ENCODE data around the gene NOL4L. TPM values are rescaled to one million over a fixed set of nuclear protein-coding genes. Genes with fewer than 3 reads are reported as not detected.

NOL4L gene
- total RNA-seq, 4 donors from 2014 or later, result 45.6 to 105 (median 85.9) TPM

DNA sequence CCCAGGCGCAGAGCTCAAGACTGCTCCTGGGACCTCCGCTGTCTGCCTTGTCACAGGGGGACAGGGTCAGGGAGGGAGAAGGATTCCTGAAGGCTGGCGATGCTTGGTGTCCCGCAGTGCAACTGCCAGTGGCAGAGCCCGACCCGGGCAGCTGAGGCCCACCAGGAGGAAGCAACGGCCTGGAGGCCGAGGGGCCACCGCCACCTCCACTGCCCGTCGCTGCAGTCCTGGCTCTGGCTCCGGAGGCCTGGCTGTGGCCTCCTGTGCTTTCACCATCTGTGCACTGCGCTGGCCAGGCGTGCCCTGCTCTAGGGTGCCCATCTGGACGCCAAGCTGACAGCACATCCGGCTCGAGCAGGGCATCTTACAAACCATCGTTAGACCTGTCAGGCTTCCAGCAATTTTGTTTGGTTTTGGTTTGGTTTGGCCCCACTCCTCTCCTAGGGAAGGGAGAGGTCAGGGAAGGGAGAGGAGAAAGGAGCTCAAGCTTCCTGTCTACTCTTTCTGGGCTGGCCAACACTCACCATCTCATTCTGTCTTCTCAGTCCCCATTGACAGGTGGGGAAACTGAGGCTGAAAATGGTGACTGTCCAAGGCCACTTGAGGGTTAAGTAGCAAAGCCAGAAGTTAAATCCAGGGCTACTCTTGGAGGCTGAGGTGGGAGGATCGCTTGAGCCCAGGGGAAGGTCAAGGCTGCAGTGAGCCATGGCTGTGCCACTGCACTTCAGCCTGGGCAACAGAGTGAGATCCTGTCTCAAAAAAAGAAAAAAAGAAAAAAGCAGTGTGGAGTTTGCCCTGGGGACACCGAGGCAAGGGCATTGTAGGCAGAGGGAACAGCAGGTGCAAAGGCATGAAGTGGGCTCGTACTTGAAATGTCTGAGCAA is 37.7 kb upstream of the NOL4L start:
- H3K9me3 ChIP-seq, result no peaks in the 10 kb centered on the region
- intact Hi-C loops (cut with DNase I; ENCODE audit: low total_unique reads), result loop anchor here (10.0 kb wide), 1 partner anchor 1502 kb away; no protein-coding TSS in a partner anchor
- TF ChIP-seq POLR2AphosphoS5 (IDR thresholded peaks at IDR 0.05), result no peak
- TF ChIP-seq, protein P1, sequence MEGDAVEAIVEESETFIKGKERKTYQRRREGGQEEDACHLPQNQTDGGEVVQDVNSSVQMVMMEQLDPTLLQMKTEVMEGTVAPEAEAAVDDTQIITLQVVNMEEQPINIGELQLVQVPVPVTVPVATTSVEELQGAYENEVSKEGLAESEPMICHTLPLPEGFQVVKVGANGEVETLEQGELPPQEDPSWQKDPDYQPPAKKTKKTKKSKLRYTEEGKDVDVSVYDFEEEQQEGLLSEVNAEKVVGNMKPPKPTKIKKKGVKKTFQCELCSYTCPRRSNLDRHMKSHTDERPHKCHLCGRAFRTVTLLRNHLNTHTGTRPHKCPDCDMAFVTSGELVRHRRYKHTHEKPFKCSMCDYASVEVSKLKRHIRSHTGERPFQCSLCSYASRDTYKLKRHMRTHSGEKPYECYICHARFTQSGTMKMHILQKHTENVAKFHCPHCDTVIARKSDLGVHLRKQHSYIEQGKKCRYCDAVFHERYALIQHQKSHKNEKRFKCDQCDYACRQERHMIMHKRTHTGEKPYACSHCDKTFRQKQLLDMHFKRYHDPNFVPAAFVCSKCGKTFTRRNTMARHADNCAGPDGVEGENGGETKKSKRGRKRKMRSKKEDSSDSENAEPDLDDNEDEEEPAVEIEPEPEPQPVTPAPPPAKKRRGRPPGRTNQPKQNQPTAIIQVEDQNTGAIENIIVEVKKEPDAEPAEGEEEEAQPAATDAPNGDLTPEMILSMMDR (IDR thresholded peaks at IDR 0.05), result no peak
- no peak for TF ChIP-seq POLR2A (IDR thresholded peaks at IDR 0.05)
- TF ChIP-seq EP300 (IDR thresholded peaks at IDR 0.05; ENCODE audit: low read depth), result no peak
- no peaks in the 10 kb centered on the region for H3K36me3 ChIP-seq
- no peak overlapping the region for H3K27ac ChIP-seq
- H3K27me3 ChIP-seq, result peaks cover 20% of the 10 kb centered on the region
- DNase-seq, result no peak
- 60 to 77% methylated on average over 1 to 11 of the region's 21 CpGs for WGBS, 2 donors (ENCODE audit: low coverage in 1 of 2)
- in situ Hi-C loops (cut with MboI; ENCODE audit: low pct_ligation_motif_present in 1 of 4, low pct_unique_long_range_greater_than_20kb in 1 of 4, low sequenced_read_pairs in 3 of 4), result no loop called here
- no peak overlapping the region for H3K4me3 ChIP-seq
- peaks cover 8 to 12% (median 10%) of the 10 kb centered on the region in 4 donors for H3K4me1 ChIP-seq

DNA sequence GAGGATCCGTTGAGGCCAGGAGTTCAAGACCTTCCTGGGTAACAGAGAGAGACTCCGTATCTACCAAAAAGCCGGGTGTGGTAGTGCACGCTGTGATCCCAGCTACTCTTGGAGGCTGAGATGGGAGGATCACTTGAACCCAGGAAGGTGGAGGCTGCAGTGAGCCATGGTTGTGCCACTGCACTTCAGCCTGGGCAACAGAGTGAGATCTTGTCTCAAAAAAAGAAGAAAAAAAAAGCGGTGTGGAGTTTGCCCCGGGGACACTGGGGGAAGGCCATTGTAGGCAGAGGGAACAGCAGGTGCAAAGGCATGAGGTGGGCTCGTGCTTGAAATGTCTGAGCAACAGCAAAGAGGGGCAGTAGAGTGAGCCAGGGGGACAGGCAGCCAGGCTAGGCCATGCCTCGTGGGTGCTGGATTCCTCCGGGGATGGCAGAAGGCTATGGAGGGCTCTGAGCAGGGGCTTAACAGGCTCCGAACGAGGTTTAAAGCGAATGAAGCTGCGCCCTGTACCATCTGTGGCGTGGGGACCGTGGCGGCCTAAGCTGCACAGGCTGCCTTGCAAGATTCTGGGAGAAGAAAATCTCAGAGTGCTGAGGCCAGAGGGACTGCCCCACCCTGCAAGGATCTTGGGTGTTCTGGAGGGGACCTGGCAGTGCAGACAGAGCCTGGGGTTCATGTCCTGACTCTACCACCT is 36.9 kb upstream of the NOL4L start:
- in situ Hi-C loops (cut with MboI; ENCODE audit: low pct_ligation_motif_present in 1 of 4, low pct_unique_long_range_greater_than_20kb in 1 of 4, low sequenced_read_pairs in 3 of 4), result no loop called here
- intact Hi-C loops (cut with DNase I; ENCODE audit: low total_unique reads), result loop anchor here (10.0 kb wide), 1 partner anchor 1503 kb away; no protein-coding TSS in a partner anchor
- Histone ChIP-seq H3K27me3 (peaks cover 12% of the 10 kb centered on the region), H3K27ac (no peak overlapping the region), H3K4me3 (no peak overlapping the region), H3K9me3 (no peaks in the 10 kb centered on the region), H3K36me3 (no peaks in the 10 kb centered on the region), H3K4me1 (peaks cover 2 to 4% (median 2%) of the 10 kb centered on the region in 4 donors)
- TF ChIP-seq POLR2A (IDR thresholded peaks at IDR 0.05), result no peak
- TF ChIP-seq, protein P1 (IDR thresholded peaks at IDR 0.05), result no peak
- no peak for TF ChIP-seq POLR2AphosphoS5 (IDR thresholded peaks at IDR 0.05)
- TF ChIP-seq EP300 (IDR thresholded peaks at IDR 0.05; ENCODE audit: low read depth), result no peak
- 84 to 92% methylated on average over 9 to 16 of the region's 16 CpGs for whole genome bisulfite sequencing, 2 donors (ENCODE audit: low coverage in 1 of 2)
- no peak for DNase-seq

DNA sequence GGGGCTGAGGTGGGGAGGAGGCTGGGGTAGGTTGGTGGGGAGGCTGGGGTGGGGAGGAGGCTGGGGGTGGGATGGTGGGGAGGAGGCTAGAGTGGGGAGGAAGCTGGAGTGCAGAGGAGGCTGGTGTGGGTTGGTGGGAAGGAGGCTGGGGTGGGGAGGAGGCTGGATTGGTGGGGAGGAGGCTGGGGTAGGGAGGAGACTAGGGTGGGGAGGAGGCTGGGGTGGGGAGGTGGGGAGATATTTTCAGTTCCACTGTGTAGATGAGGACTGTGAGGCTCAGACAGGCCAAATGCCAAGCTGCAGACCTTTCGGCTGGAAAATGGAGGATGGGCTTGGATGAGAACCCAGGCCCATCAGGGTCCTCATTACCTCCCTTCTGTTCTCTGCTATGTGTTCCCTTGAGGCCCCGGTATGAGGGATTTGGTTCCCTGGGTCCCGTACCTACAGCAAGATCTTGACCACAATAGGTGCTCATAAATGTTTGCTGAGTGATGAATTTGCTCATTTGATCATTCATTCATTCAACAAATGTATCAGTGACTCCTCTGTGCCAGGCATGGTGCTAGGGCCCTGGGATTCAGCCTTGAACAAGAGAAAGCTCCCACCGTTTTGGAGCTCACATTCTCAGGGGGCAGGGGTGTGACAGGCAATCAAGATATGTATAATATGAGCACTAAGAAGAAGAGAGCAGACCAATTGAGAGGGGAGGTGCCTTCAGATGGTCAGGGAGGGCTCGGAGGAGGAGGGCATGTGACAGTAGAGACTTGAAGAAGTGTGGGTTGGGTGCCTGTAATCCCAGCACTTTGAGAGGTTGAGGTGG is 36.1 kb upstream of the NOL4L start:
- Histone ChIP-seq H3K9me3 (no peaks in the 10 kb centered on the region), H3K27ac (no peak overlapping the region), H3K4me3 (no peak overlapping the region), H3K4me1 (no peaks in the 10 kb centered on the region), H3K27me3 (peaks cover 4% of the 10 kb centered on the region), H3K36me3 (no peaks in the 10 kb centered on the region)
- no peak for TF ChIP-seq POLR2AphosphoS5 (IDR thresholded peaks at IDR 0.05)
- in situ Hi-C loops (cut with MboI; ENCODE audit: low pct_ligation_motif_present in 1 of 4, low pct_unique_long_range_greater_than_20kb in 1 of 4, low sequenced_read_pairs in 3 of 4), result no loop called here
- 58 to 67% methylated on average over 1 to 5 of the region's 5 CpGs for WGBS, 2 donors (ENCODE audit: low coverage in 1 of 2)
- DNase-seq, result no peak
- intact Hi-C loops (cut with DNase I; ENCODE audit: low total_unique reads), result loop anchor here (10.0 kb wide), 1 partner anchor 1504 kb away; no protein-coding TSS in a partner anchor

DNA sequence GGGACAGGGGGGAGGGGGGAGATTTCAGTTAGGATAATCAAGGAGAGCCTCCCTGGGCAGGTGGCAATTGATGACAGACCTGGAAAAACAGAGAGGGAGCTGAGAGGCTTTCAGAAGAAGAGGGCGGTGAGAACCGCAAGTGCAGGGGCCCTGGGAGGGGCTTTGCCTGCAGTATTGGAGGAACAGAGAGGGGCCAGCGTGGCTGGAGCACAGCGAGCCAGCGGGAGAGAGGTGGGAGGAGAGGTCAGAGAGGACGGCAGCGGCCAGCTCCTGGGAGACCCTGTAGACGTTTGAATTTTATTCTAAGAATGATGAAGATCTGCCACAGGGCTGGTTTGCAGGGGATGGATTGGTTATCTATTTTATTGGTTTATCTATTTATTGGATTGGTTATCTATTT is 34.5 kb upstream of the NOL4L start:
- Histone ChIP-seq H3K4me3 (no peak overlapping the region), H3K27me3 (no peaks in the 10 kb centered on the region), H3K36me3 (no peaks in the 10 kb centered on the region), H3K9me3 (no peaks in the 10 kb centered on the region), H3K27ac (no peak overlapping the region), H3K4me1 (no peaks in the 10 kb centered on the region)
- intact Hi-C loops (cut with DNase I; ENCODE audit: low total_unique reads) (no loop called here), in situ Hi-C loops (cut with MboI; ENCODE audit: low pct_ligation_motif_present in 1 of 4, low pct_unique_long_range_greater_than_20kb in 1 of 4, low sequenced_read_pairs in 3 of 4) (no loop called here)
- 31 to 64% methylated on average over 5 to 8 of the region's 8 CpGs for WGBS, 2 donors (ENCODE audit: low coverage in 1 of 2)
- TF ChIP-seq POLR2A (IDR thresholded peaks at IDR 0.05) (no peak), EP300 (IDR thresholded peaks at IDR 0.05; ENCODE audit: low read depth) (no peak), POLR2AphosphoS5 (IDR thresholded peaks at IDR 0.05) (no peak)
- TF ChIP-seq, protein P1 (IDR thresholded peaks at IDR 0.05), result no peak
- no peak for DNase-seq
